GM21737 (cell line): Measurements from ENCODE around the gene PLCB1.
A peak's percentile ranks its signal among the peaks of the same experiment; 100 is the strongest.
"Not testable (repeated sequence)": the region's sequence is repeated elsewhere in the genome, so short reads cannot be mapped to it uniquely, and the experiment has no call there.

ENCODE experiments used
- ATAC-seq: cut with Tn5 transposase; IDR thresholded peaks from one replicate; pipeline ENCODE4 v1.9.1; 2021; ENCODE audit warnings: mild to moderate bottlenecking, moderate library complexity; ENCODE audit not compliant: unreplicated experiment

Gene PLCB1

GRCh38 chr20:8853211-8853610 lies 721.1 kb downstream of the PLCB1 start:
- ATAC-seq: not testable (repeated sequence)

GRCh38 chr20:8853805-8854338 lies 721.8 kb downstream of the PLCB1 start:
- ATAC-seq: no peak

GRCh38 chr20:8854571-8854970 lies 722.5 kb downstream of the PLCB1 start:
- no peak for ATAC-seq

- no peak for ATAC-seq
These were observed 723.2 kb downstream of the PLCB1 start for GRCh38 chr20:8855315-8855714.

GRCh38 chr20:8856668-8857067 lies 724.6 kb downstream of the PLCB1 start:
- ATAC-seq: no peak

- no peak for ATAC-seq
These were observed 726.2 kb downstream of the PLCB1 start for GRCh38 chr20:8858181-8858787.

GRCh38 chr20:8860011-8860495 lies 728.0 kb downstream of the PLCB1 start:
- peak; percentile 76 for ATAC-seq

GRCh38 chr20:8862092-8862491 lies 730.0 kb downstream of the PLCB1 start:
- no peak for ATAC-seq

GRCh38 chr20:8865636-8866035 lies 733.6 kb downstream of the PLCB1 start:
- ATAC-seq: no peak

- no peak for ATAC-seq
These were observed 735.1 kb downstream of the PLCB1 start for GRCh38 chr20:8867038-8867740.

GRCh38 chr20:8870652-8871051 lies 738.6 kb downstream of the PLCB1 start:
- ATAC-seq: no peak

- ATAC-seq: no peak
These were observed 742.4 kb downstream of the PLCB1 start for GRCh38 chr20:8874437-8874836.

GRCh38 chr20:8875586-8875985 lies 743.5 kb downstream of the PLCB1 start:
- no peak for ATAC-seq

GRCh38 chr20:8876366-8876765 lies 744.3 kb downstream of the PLCB1 start:
- no peak for ATAC-seq

GRCh38 chr20:8877294-8877693 lies 745.2 kb downstream of the PLCB1 start:
- ATAC-seq: no peak

- no peak for ATAC-seq
These were observed 747.6 kb downstream of the PLCB1 start for GRCh38 chr20:8879669-8880068.

GRCh38 chr20:8880085-8880853 lies 748.2 kb downstream of the PLCB1 start:
- no peak for ATAC-seq

GRCh38 chr20:8891039-8891438 lies 759.0 kb downstream of the PLCB1 start:
- ATAC-seq: no peak

GRCh38 chr20:8895472-8895871 lies 763.4 kb downstream of the PLCB1 start:
- no peak for ATAC-seq

GRCh38 chr20:8898823-8899222 lies 766.8 kb downstream of the PLCB1 start:
- ATAC-seq: no peak

- ATAC-seq: no peak
These were observed 769.4 kb downstream of the PLCB1 start for GRCh38 chr20:8901237-8902025.
